Mesendoderm (in vitro differentiated cells): ENCODE results near the gene RIMS1.
"Not testable (repeated sequence)": the region's sequence is repeated elsewhere in the genome, so short reads cannot be mapped to it uniquely, and the experiment has no call there.

Source experiments
- DNase-seq: peaks from one replicate; pipeline ENCODE4 v3.0.0; 2013
- H2AK5ac ChIP-seq: 2 replicates; pipeline ENCODE4 v1.6.1; 2013; ENCODE audit warnings: low read length, inconsistent platforms
- H2BK120ac ChIP-seq: 2 replicates; pipeline ENCODE4 v1.6.1; 2013; ENCODE audit warnings: low read depth, mild to moderate bottlenecking, low read length, moderate library complexity, mixed read lengths
- H2BK15ac ChIP-seq: replicated peaks from 2 replicates; pipeline ENCODE4 v1.6.1; 2013; ENCODE audit warnings: low read depth, mild to moderate bottlenecking, moderate library complexity
- H2BK5ac ChIP-seq: 2 replicates; pipeline ENCODE4 v1.6.1; 2013; ENCODE audit warnings: low read length, inconsistent platforms
- H3K18ac ChIP-seq: 2 replicates; pipeline ENCODE4 v1.6.1; 2013; ENCODE audit warnings: mild to moderate bottlenecking, low read length, mixed read lengths
- H3K23ac ChIP-seq: one replicate; pipeline ENCODE4 v1.6.1; 2013; ENCODE audit warnings: low read length
- H3K27ac ChIP-seq: 2 replicates; pipeline ENCODE4 v1.5.1; 2013; ENCODE audit warnings: low read depth, mild to moderate bottlenecking, inconsistent platforms, low read length, moderate library complexity
- H3K27me3 ChIP-seq: 2 replicates; pipeline ENCODE4 v1.6.1; 2013; ENCODE audit warnings: low read length, control low read depth, mild to moderate bottlenecking, inconsistent platforms; ENCODE audit not compliant: insufficient read depth, poor library complexity
- H3K36me3 ChIP-seq: 2 replicates; pipeline ENCODE4 v1.6.1; 2013; ENCODE audit warnings: low read length, inconsistent platforms; ENCODE audit not compliant: control insufficient read depth, insufficient read depth
- H3K4ac ChIP-seq: one replicate; pipeline ENCODE4 v1.6.1; 2013; ENCODE audit warnings: low read depth, mild to moderate bottlenecking, low read length, moderate library complexity
- H3K4me1 ChIP-seq: 2 replicates; pipeline ENCODE4 v1.6.1; 2013; ENCODE audit warnings: low read depth, low read length, inconsistent platforms; ENCODE audit not compliant: control insufficient read depth
- H3K4me2 ChIP-seq: 2 replicates; pipeline ENCODE4 v1.6.1; 2013; ENCODE audit warnings: low read length
- H3K4me3 ChIP-seq: 2 replicates; pipeline ENCODE4 v1.5.1; 2013; ENCODE audit warnings: mild to moderate bottlenecking, low read length
- H3K56ac ChIP-seq: one replicate; pipeline ENCODE4 v1.6.1; 2013; ENCODE audit warnings: low read length
- H3K79me1 ChIP-seq: 2 replicates; pipeline ENCODE4 v1.6.1; 2013; ENCODE audit warnings: low read length, inconsistent platforms
- H3K79me2 ChIP-seq: 2 replicates; pipeline ENCODE4 v1.6.1; 2013; ENCODE audit warnings: mild to moderate bottlenecking, low read length; ENCODE audit not compliant: control insufficient read depth, insufficient read depth
- H3K9ac ChIP-seq: 2 replicates; pipeline ENCODE4 v1.6.1; 2013; ENCODE audit warnings: low read length, inconsistent platforms
- H4K5ac ChIP-seq: one replicate; pipeline ENCODE4 v1.6.1; 2013; ENCODE audit warnings: low read length
- H4K8ac ChIP-seq: one replicate; pipeline ENCODE4 v1.6.1; 2013; ENCODE audit warnings: low read depth, mild to moderate bottlenecking, control low read depth, low read length, moderate library complexity
- WGBS: extraction: QIAGEN DNeasy Blood & Tissue Kit; methylation state at CpG from one replicate; pipeline ENCODE4 v1.1.7; 2013; ENCODE audit warnings: low lambda C conversion rate, missing lambda C conversion rate; ENCODE audit not compliant: insufficient coverage; ENCODE audit errors: extremely low coverage; 5-methylcytosine and 5-hydroxymethylcytosine counted together

Gene RIMS1

DNA sequence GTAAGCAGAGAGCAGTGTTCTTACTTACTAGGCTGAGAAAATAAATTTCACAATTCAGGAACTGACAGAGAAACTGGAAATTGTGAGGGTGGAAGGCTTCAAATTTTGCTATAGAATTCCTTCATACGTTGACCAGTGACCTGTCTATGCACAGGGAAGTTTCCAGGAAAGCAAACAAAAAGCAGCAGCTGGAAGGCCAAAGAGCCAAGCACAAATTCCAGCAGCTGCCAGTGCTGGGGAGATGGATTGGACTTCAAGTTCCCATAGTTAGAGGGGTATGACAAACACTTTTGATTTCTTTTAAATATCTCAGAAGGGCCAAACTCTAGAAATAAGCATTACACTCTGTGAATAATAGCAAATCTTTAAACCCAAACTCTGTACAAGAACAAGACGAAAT is 436.4 kb downstream of the RIMS1 start:
- Histone ChIP-seq H3K36me3 (no peaks in the 10 kb centered on the region), H4K5ac (no peak overlapping the region), H4K8ac (no peak overlapping the region), H3K4me3 (no peak overlapping the region), H3K4ac (no peak overlapping the region), H3K27ac (no peak overlapping the region), H2BK5ac (no peak overlapping the region), H3K4me1 (no peaks in the 10 kb centered on the region), H3K79me2 (no peaks in the 10 kb centered on the region), H2BK15ac (no peak overlapping the region), H2BK120ac (no peak overlapping the region), H3K4me2 (no peak overlapping the region), H2AK5ac (no peak overlapping the region), H3K27me3 (no peaks in the 10 kb centered on the region), H3K9ac (no peak overlapping the region), H3K23ac (no peak overlapping the region), H3K79me1 (no peaks in the 10 kb centered on the region), H3K18ac (no peak overlapping the region), H3K56ac (no peak overlapping the region)
- no peak for DNase-seq
- WGBS: no CpG with 5 or more reads among the region's 2 CpGs

DNA sequence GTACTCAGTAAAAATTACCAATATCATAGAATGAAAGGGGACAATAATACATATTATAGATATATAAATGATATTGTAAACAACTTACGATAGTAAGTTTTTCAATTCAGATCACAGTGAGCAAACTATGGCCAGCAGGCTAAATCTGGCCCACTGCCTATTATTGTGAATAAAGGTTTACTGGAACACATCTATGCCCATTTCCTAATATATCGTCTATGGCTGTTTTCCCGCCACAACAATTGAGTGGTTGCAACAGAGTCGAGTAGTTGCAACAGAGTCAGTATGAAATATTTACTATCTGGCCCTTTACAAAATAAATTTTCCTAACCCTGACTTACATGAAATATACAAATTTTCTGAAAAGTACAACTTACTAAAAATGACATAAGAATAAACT is 438.2 kb downstream of the RIMS1 start:
- H2AK5ac ChIP-seq: no peak overlapping the region
- no peak overlapping the region for H3K4me3 ChIP-seq
- H3K9ac ChIP-seq: no peak overlapping the region
- no peak overlapping the region for H3K23ac ChIP-seq
- no peak overlapping the region for H2BK15ac ChIP-seq
- H2BK5ac ChIP-seq: no peak overlapping the region
- no peaks in the 10 kb centered on the region for H3K36me3 ChIP-seq
- no peak overlapping the region for H4K5ac ChIP-seq
- H3K56ac ChIP-seq: no peak overlapping the region
- H4K8ac ChIP-seq: no peak overlapping the region
- H2BK120ac ChIP-seq: no peak overlapping the region
- no peaks in the 10 kb centered on the region for H3K79me2 ChIP-seq
- WGBS: no CpG with 5 or more reads among the region's 4 CpGs
- H3K79me1 ChIP-seq: no peaks in the 10 kb centered on the region
- no peaks in the 10 kb centered on the region for H3K4me1 ChIP-seq
- no peak for DNase-seq
- no peak overlapping the region for H3K18ac ChIP-seq
- no peak overlapping the region for H3K4ac ChIP-seq
- no peaks in the 10 kb centered on the region for H3K27me3 ChIP-seq
- no peak overlapping the region for H3K27ac ChIP-seq
- H3K4me2 ChIP-seq: no peak overlapping the region

DNA sequence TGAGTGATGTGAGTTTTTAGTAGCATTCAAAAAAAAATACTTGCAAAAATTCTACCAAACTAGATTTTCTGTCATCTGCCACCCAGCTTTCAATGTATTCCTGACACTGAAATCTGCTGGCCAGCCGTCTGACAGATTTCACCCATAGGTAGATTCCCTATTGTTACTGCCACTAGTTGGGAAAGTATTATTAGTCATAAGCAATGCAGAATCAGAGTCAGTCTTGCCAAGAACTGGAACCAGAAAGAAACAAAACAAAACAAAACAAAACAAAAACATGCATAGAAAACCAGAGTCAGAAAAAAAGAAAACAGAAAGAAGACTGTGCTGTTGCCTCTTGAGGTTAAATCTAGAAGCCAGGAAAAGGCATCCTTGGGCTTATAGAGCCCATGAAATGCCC is 442.4 kb downstream of the RIMS1 start:
- Histone ChIP-seq H3K18ac (no peak overlapping the region), H3K23ac (no peak overlapping the region)

DNA sequence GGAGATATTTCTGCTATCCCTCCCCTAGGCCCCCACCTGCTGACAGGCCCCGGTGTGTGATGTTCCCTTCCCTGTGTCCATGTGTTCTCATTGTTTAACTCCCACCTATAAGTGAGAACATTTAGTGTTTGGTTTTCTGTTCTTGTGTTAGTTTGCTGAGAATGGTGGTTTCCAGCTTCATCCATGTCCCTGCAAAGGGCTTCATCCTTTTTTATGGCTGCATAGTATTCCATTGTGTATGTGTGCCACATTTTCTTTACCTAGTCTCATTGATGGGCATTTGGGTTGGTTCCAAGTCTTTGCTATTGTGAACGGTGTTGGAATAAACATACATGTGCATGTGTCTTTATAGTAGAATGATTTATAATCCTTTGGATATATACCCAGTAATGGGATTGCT is 448.9 kb downstream of the RIMS1 start:
- not testable (repeated sequence) for H3K79me1 ChIP-seq, H4K5ac ChIP-seq
- no CpG with 5 or more reads among the region's 2 CpGs for WGBS

More for the DNA sequence above, 442.4 kb downstream of the RIMS1 start:
- Histone ChIP-seq H3K27me3 (no peaks in the 10 kb centered on the region), H3K4ac (no peak overlapping the region), H2BK15ac (no peak overlapping the region), H2BK120ac (no peak overlapping the region), H3K4me2 (no peak overlapping the region), H3K36me3 (no peaks in the 10 kb centered on the region), H3K4me3 (no peak overlapping the region), H3K9ac (no peak overlapping the region), H3K79me2 (no peaks in the 10 kb centered on the region), H3K27ac (no peak overlapping the region), H2BK5ac (no peak overlapping the region), H3K56ac (no peak overlapping the region), H4K5ac (no peak overlapping the region), H3K4me1 (no peaks in the 10 kb centered on the region), H2AK5ac (no peak overlapping the region), H4K8ac (no peak overlapping the region), H3K79me1 (no peaks in the 10 kb centered on the region)
- DNase-seq: no peak
- no CpG with 5 or more reads among the region's 1 CpG for WGBS

DNA sequence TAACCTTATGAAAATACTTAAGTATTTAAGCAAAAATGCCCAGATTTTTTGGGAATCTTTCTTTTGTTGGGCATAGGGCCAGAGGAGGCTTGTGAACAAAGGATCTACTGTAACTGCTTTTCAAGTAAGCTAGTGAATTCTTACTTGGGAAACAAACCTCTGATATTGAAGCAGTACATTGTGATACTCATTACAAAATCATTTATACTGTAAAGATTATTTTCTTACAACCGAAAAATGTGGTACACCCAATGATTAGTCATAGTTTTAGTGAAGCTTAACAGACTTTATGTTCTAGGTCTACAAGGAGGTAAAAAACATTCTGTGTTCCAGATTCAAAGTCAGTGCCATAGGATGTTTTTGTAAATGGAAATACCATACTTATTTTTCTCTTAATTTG is 462.6 kb downstream of the RIMS1 start:
- Histone ChIP-seq H2BK15ac (no peak overlapping the region), H4K8ac (no peak overlapping the region), H3K79me1 (no peaks in the 10 kb centered on the region), H3K18ac (no peak overlapping the region), H3K4ac (no peak overlapping the region), H3K56ac (no peak overlapping the region), H3K36me3 (no peaks in the 10 kb centered on the region), H2AK5ac (no peak overlapping the region), H3K4me1 (no peaks in the 10 kb centered on the region), H3K23ac (no peak overlapping the region), H3K79me2 (no peaks in the 10 kb centered on the region), H3K4me2 (no peak overlapping the region), H3K4me3 (no peak overlapping the region), H3K9ac (no peak overlapping the region), H2BK120ac (no peak overlapping the region), H2BK5ac (no peak overlapping the region), H4K5ac (no peak overlapping the region), H3K27me3 (no peaks in the 10 kb centered on the region), H3K27ac (no peak overlapping the region)
- no CpG with 5 or more reads among the region's 1 CpG for WGBS
- no peak for DNase-seq

More for the DNA sequence above, 448.9 kb downstream of the RIMS1 start:
- not testable (repeated sequence) for H3K4ac ChIP-seq, H3K4me1 ChIP-seq, H3K79me2 ChIP-seq, H3K4me2 ChIP-seq, H2BK15ac ChIP-seq, H2BK5ac ChIP-seq, H2AK5ac ChIP-seq, H3K4me3 ChIP-seq, H4K8ac ChIP-seq, H3K27ac ChIP-seq, H3K27me3 ChIP-seq, H3K36me3 ChIP-seq, DNase-seq, H3K9ac ChIP-seq, H3K23ac ChIP-seq, H3K18ac ChIP-seq, H3K56ac ChIP-seq, H2BK120ac ChIP-seq

DNA sequence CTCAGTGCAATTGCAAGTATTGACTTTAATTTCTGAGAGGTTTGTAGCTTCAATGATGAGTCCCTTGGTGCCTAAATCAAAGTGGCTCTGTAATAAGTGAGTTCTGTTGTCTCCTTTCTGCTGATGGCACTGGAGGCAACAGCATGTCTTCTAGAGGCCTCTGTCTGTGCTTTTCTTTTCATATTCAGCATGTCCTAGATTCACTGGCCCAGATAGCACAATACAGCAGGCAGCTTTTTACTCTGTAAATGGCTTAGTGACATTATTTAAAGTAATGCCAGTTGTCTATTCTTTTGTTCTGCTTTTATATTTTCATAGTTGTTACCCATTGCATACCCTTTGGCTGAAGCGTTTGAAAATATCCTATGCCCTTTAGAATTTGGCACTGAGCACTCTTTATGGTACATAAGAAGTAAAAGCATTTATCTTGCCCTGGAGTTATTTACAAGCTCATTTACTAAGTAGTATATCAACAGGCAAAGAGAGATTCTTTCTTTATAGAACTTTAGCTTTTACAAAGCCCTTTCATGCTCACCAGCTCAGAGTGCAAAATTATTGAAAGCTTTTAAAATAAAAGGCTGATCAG is 464.0 kb downstream of the RIMS1 start:
- no peaks in the 10 kb centered on the region for H3K4me1 ChIP-seq
- H3K23ac ChIP-seq: no peak overlapping the region
- no peak overlapping the region for H3K56ac ChIP-seq
- no peak overlapping the region for H3K4me2 ChIP-seq
- H2AK5ac ChIP-seq: no peak overlapping the region
- WGBS: no CpG with 5 or more reads among the region's 1 CpG
- H2BK120ac ChIP-seq: no peak overlapping the region
- H3K27me3 ChIP-seq: no peaks in the 10 kb centered on the region
- H3K79me2 ChIP-seq: no peaks in the 10 kb centered on the region
- H3K18ac ChIP-seq: no peak overlapping the region
- H3K4me3 ChIP-seq: no peak overlapping the region
- H3K36me3 ChIP-seq: no peaks in the 10 kb centered on the region
- no peak overlapping the region for H4K8ac ChIP-seq
- H2BK15ac ChIP-seq: no peak overlapping the region
- no peak overlapping the region for H2BK5ac ChIP-seq
- H4K5ac ChIP-seq: no peak overlapping the region
- no peak overlapping the region for H3K27ac ChIP-seq
- no peaks in the 10 kb centered on the region for H3K79me1 ChIP-seq
- H3K4ac ChIP-seq: no peak overlapping the region
- H3K9ac ChIP-seq: no peak overlapping the region
- no peak for DNase-seq
